Measurements from ENCODE around the gene TMEM126A. TPM values are rescaled to one million over a fixed set of nuclear protein-coding genes. Genes with fewer than 3 reads are reported as not detected.

The TMEM126A gene
- total RNA-seq, 1 donor from 2014 or later: 35.5 TPM

GRCh38 chr11:85694385-85694980 lies 46.7 kb downstream of the TMEM126A start:
- Histone ChIP-seq H3K9me3 (ENCODE audit: control insufficient read depth in 3 of 3, low read length in 3 of 3) (no peaks in the 10 kb centered on the region), H3K27ac (ENCODE audit: low read depth, low read length) (no peak overlapping the region), H3K27me3 (ENCODE audit: control insufficient read depth in 3 of 3, insufficient read depth in 3 of 3, low read length in 3 of 3) (no peaks in the 10 kb centered on the region), H3K36me3 (ENCODE audit: control insufficient read depth in 3 of 3, insufficient read depth in 3 of 3, low read length in 3 of 3) (peaks cover 0 to 14% (median 9%) of the 10 kb centered on the region in 3 donors), H3K4me1 (ENCODE audit: control insufficient read depth in 3 of 3, insufficient read depth in 3 of 3, low read length in 3 of 3) (no peaks in the 10 kb centered on the region), H3K4me3 (ENCODE audit: low read length in 3 of 3) (no peak overlapping the region), H3K9ac (ENCODE audit: low read depth in 1 of 3, low read length in 3 of 3) (no peak overlapping the region)

DNA sequence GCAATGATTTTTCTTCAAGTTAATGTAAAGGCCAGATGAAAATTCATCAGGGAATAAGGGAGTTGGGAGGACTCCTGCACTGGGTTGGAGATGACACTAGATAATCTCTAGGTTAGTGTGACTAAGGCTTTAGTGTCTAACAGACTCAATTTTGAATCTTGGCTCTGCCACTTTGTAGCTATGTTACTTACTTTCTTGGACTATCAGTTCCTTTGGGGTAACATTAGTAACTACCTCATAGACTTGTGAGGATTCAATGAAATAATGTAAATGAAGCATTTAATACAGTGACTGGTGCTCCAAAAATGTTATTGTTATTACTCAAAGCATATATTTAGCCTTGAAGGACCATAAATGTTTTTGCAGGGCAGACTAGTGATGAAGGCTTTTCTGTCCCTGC lies 47.8 kb downstream of the TMEM126A start:
- Histone ChIP-seq H3K27me3 (ENCODE audit: control insufficient read depth in 3 of 3, insufficient read depth in 3 of 3, low read length in 3 of 3) (no peaks in the 10 kb centered on the region), H3K4me1 (ENCODE audit: control insufficient read depth in 3 of 3, insufficient read depth in 3 of 3, low read length in 3 of 3) (no peaks in the 10 kb centered on the region), H3K4me3 (ENCODE audit: low read length in 3 of 3) (no peak overlapping the region), H3K36me3 (ENCODE audit: control insufficient read depth in 3 of 3, insufficient read depth in 3 of 3, low read length in 3 of 3) (peaks cover 0 to 14% (median 9%) of the 10 kb centered on the region in 3 donors), H3K27ac (ENCODE audit: low read depth, low read length) (no peak overlapping the region), H3K9ac (ENCODE audit: low read depth in 1 of 3, low read length in 3 of 3) (no peak overlapping the region), H3K9me3 (ENCODE audit: control insufficient read depth in 3 of 3, low read length in 3 of 3) (no peaks in the 10 kb centered on the region)

GRCh38 chr11:85697747-85698146 lies 50.0 kb downstream of the TMEM126A start:
- no peak overlapping the region for H3K4me3 ChIP-seq (ENCODE audit: low read length in 3 of 3)
- peaks cover 0 to 14% (median 9%) of the 10 kb centered on the region in 3 donors for H3K36me3 ChIP-seq (ENCODE audit: control insufficient read depth in 3 of 3, insufficient read depth in 3 of 3, low read length in 3 of 3)
- no peaks in the 10 kb centered on the region for H3K4me1 ChIP-seq (ENCODE audit: control insufficient read depth in 3 of 3, insufficient read depth in 3 of 3, low read length in 3 of 3)
- no peak overlapping the region for H3K27ac ChIP-seq (ENCODE audit: low read depth, low read length)
- no peaks in the 10 kb centered on the region for H3K9me3 ChIP-seq (ENCODE audit: control insufficient read depth in 3 of 3, low read length in 3 of 3)
- H3K9ac ChIP-seq (ENCODE audit: low read depth in 1 of 3, low read length in 3 of 3): no peak overlapping the region
- no peaks in the 10 kb centered on the region for H3K27me3 ChIP-seq (ENCODE audit: control insufficient read depth in 3 of 3, insufficient read depth in 3 of 3, low read length in 3 of 3)

DNA sequence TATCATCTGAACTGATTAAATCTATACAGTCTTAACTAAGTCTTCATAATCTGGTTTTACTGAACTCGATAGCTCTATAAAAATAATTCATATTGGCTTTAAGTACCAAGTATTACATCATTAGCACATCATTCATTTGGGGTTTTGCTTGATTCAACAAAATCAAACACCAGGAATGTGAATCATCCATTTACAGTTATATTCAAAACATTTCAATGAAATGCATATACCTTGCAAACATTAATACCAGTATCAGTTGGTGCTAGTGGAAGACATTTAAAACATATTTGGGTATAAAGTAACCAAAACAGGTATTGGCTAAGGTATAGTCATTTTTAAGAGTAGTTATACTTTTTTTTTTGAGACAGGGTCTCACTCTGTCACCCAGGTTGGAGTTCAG lies 50.4 kb downstream of the TMEM126A start:
- H3K27ac ChIP-seq (ENCODE audit: low read depth, low read length): no peak overlapping the region
- H3K4me3 ChIP-seq (ENCODE audit: low read length in 3 of 3): no peak overlapping the region
- no peaks in the 10 kb centered on the region for H3K9me3 ChIP-seq (ENCODE audit: control insufficient read depth in 3 of 3, low read length in 3 of 3)
- no peaks in the 10 kb centered on the region for H3K4me1 ChIP-seq (ENCODE audit: control insufficient read depth in 3 of 3, insufficient read depth in 3 of 3, low read length in 3 of 3)
- peaks cover 0 to 14% (median 9%) of the 10 kb centered on the region in 3 donors for H3K36me3 ChIP-seq (ENCODE audit: control insufficient read depth in 3 of 3, insufficient read depth in 3 of 3, low read length in 3 of 3)
- no peaks in the 10 kb centered on the region for H3K27me3 ChIP-seq (ENCODE audit: control insufficient read depth in 3 of 3, insufficient read depth in 3 of 3, low read length in 3 of 3)
- H3K9ac ChIP-seq (ENCODE audit: low read depth in 1 of 3, low read length in 3 of 3): no peak overlapping the region

GRCh38 chr11:85699957-85700741 lies 52.4 kb downstream of the TMEM126A start:
- Histone ChIP-seq H3K9me3 (ENCODE audit: control insufficient read depth in 3 of 3, low read length in 3 of 3) (no peaks in the 10 kb centered on the region), H3K27me3 (ENCODE audit: control insufficient read depth in 3 of 3, insufficient read depth in 3 of 3, low read length in 3 of 3) (no peaks in the 10 kb centered on the region), H3K27ac (ENCODE audit: low read depth, low read length) (no peak overlapping the region), H3K4me1 (ENCODE audit: control insufficient read depth in 3 of 3, insufficient read depth in 3 of 3, low read length in 3 of 3) (no peaks in the 10 kb centered on the region), H3K36me3 (ENCODE audit: control insufficient read depth in 3 of 3, insufficient read depth in 3 of 3, low read length in 3 of 3) (peaks cover 0 to 14% (median 9%) of the 10 kb centered on the region in 3 donors), H3K9ac (ENCODE audit: low read depth in 1 of 3, low read length in 3 of 3) (no peak overlapping the region), H3K4me3 (ENCODE audit: low read length in 3 of 3) (no peak overlapping the region)

DNA sequence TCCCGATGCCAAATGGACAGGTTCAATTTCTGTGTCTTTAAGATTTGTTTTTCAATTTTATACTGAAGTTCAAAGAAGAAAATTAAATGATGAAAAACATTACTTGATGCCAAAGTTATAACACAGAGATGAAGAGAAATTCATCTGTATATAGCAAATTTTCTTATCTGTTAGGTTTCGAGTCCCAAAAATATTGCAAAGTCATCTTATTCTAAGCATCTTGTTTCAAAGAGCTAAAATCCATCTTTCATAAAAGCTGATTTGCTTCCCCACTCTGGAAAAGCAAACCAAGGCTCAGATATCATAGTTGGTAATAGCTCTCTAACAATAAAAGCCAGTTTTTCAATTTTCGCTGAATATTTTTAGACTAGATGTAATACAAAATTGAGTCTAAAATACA lies 57.2 kb downstream of the TMEM126A start:
- no peaks in the 10 kb centered on the region for H3K36me3 ChIP-seq (ENCODE audit: control insufficient read depth in 3 of 3, insufficient read depth in 3 of 3, low read length in 3 of 3)
- H3K4me1 ChIP-seq (ENCODE audit: control insufficient read depth in 3 of 3, insufficient read depth in 3 of 3, low read length in 3 of 3): no peaks in the 10 kb centered on the region
- H3K9ac ChIP-seq (ENCODE audit: low read depth in 1 of 3, low read length in 3 of 3): no peak overlapping the region
- no peak overlapping the region for H3K27ac ChIP-seq (ENCODE audit: low read depth, low read length)
- H3K9me3 ChIP-seq (ENCODE audit: control insufficient read depth in 3 of 3, low read length in 3 of 3): no peaks in the 10 kb centered on the region
- H3K27me3 ChIP-seq (ENCODE audit: control insufficient read depth in 3 of 3, insufficient read depth in 3 of 3, low read length in 3 of 3): no peaks in the 10 kb centered on the region
- H3K4me3 ChIP-seq (ENCODE audit: low read length in 3 of 3): no peak overlapping the region

- Histone ChIP-seq H3K9ac (ENCODE audit: low read depth in 1 of 3, low read length in 3 of 3) (no peak overlapping the region), H3K27me3 (ENCODE audit: control insufficient read depth in 3 of 3, insufficient read depth in 3 of 3, low read length in 3 of 3) (no peaks in the 10 kb centered on the region), H3K36me3 (ENCODE audit: control insufficient read depth in 3 of 3, insufficient read depth in 3 of 3, low read length in 3 of 3) (no peaks in the 10 kb centered on the region), H3K4me1 (ENCODE audit: control insufficient read depth in 3 of 3, insufficient read depth in 3 of 3, low read length in 3 of 3) (no peaks in the 10 kb centered on the region), H3K4me3 (ENCODE audit: low read length in 3 of 3) (no peak overlapping the region), H3K9me3 (ENCODE audit: control insufficient read depth in 3 of 3, low read length in 3 of 3) (no peaks in the 10 kb centered on the region), H3K27ac (ENCODE audit: low read depth, low read length) (peak overlapping the region; percentile 49)
Observed at GRCh38 chr11:85705800-85706199, 58.0 kb downstream of the TMEM126A start.

Other genes with a start within 250 kb of the TMEM126A start
- gene DLG2, start 20.6 kb upstream of the TMEM126A start, total RNA-seq: 18.3 TPM
- 26.1 TPM for gene TMEM126B, start 19.4 kb upstream of the TMEM126A start, total RNA-seq
- gene CREBZF, start 17.2 kb downstream of the TMEM126A start, total RNA-seq: 28.7 TPM
- 1.0 TPM for gene CCDC89, start 38.2 kb downstream of the TMEM126A start, total RNA-seq
- gene SYTL2, start 163.2 kb downstream of the TMEM126A start, total RNA-seq: 51.1 TPM
- not detected for gene CCDC83, start 207.4 kb downstream of the TMEM126A start, total RNA-seq